HCT116 (cell line): Measurements from ENCODE around the gene TCF7L2. TPM values are rescaled to one million over a fixed set of nuclear protein-coding genes. Genes with fewer than 3 reads are reported as not detected.

Source experiments
- ATAC-seq: fragments of 200-7000 bp; cut with Tn5 transposase; 2 replicates; pipeline ENCODE4 v1.9.1; 2020; ENCODE audit warnings: mild to moderate bottlenecking, moderate library complexity
- BruUV-seq: library from RNA; stranded (reverse); fragments of 400-500 nt; replicated peaks from 2 replicates; lab custom pipeline; 2021; lab: Mats Ljungman, UMichigan
- CTCF ChIA-PET: fragments of 300-600 bp; sonication (Branson Sonifier 250); formaldehyde crosslinking; loops from one replicate; lab custom pipeline; 2021; ENCODE audit warnings: antibody characterized with exemption; lab: Charles Lee
- POLR2A ChIA-PET: fragments of 300-600, 350-600 bp; sonication (Branson Sonifier 250); formaldehyde crosslinking; loops from one replicate; lab custom pipeline; 2021; ENCODE audit warnings: antibody characterized with exemption; lab: Charles Lee
- RAD21 ChIA-PET, 2 experiments: fragments of 300-600 bp; sonication (Branson Sonifier 250); formaldehyde crosslinking; loops; one replicate each; lab custom pipeline; 2023; ENCODE audit warnings: low total read pairs in 2 of 2; ENCODE audit not compliant: uncharacterized antibody in 2 of 2, unreplicated experiment in 2 of 2, low non-redundant PET in 1 of 2; lab: Charles Lee
- DNase-seq: peaks from one replicate; pipeline ENCODE4 v3.0.0-alpha.2; 2010; ENCODE audit warnings: low read depth, low spot score
- H2AFZ ChIP-seq: fragments of 200-600 bp; shearing (Covaris generic), sonication (generic); 2 replicates; pipeline ENCODE4 v1.6.1; 2017; ENCODE audit warnings: low read depth, mixed run types, mixed read lengths, antibody characterized with exemption, low read length; ENCODE audit not compliant: poor library complexity, severe bottlenecking
- H3K27ac ChIP-seq: 2 replicates; pipeline ENCODE4 v1.5.1; 2012; ENCODE audit warnings: low read depth, low read length
- H3K27me3 ChIP-seq: fragments of 200-600 bp; sonication (generic); 2 replicates; pipeline ENCODE4 v1.6.1; 2016; ENCODE audit warnings: mixed run types, low read length, mixed read lengths; ENCODE audit not compliant: insufficient read depth
- H3K36me3 ChIP-seq, 2 experiments: fragments of 200-500 bp in 1 of 2; fragments of 200-600 bp in 1 of 2; sonication (Bioruptor generic) in 1 of 2; sonication (generic) in 1 of 2; 2 replicates each; pipeline versions ENCODE4 v1.5.1 to v1.6.1; 2014 to 2016; ENCODE audit warnings: low read length in 2 of 2, inconsistent platforms in 1 of 2, mixed read lengths in 1 of 2, mixed run types in 1 of 2; ENCODE audit not compliant: insufficient read depth in 2 of 2, control insufficient read depth in 1 of 2
- H3K4me1 ChIP-seq, 2 experiments: fragments of 200-600 bp in 1 of 2; sonication (generic) in 1 of 2; 2 replicates each; pipeline versions ENCODE4 v1.5.1 to v1.6.1; 2012 to 2017; ENCODE audit warnings: low read length in 2 of 2, inconsistent platforms in 1 of 2, mild to moderate bottlenecking in 1 of 2, mixed read lengths in 1 of 2, mixed run types in 1 of 2, moderate library complexity in 1 of 2; ENCODE audit not compliant: insufficient read depth in 2 of 2, control insufficient read depth in 1 of 2
- H3K4me2 ChIP-seq: fragments of 200-600 bp; sonication (generic); 2 replicates; pipeline ENCODE4 v1.6.1; 2017; ENCODE audit warnings: mixed run types, low read length, mixed read lengths
- H3K4me3 ChIP-seq, 2 experiments: fragments of 200-600 bp in 1 of 2; sonication (generic) in 1 of 2; replicated peaks in 1 of 2; 2 replicates each; pipeline ENCODE4 v1.5.1; 2011 to 2016; ENCODE audit warnings: low read length in 2 of 2, control low read depth in 1 of 2, low read depth in 1 of 2, mild to moderate bottlenecking in 1 of 2, mixed read lengths in 1 of 2, mixed run types in 1 of 2
- H3K79me2 ChIP-seq: fragments of 200-600 bp; sonication (generic); 2 replicates; pipeline ENCODE4 v1.6.1; 2017; ENCODE audit warnings: mild to moderate bottlenecking, mixed run types, low read length, moderate library complexity, mixed read lengths; ENCODE audit not compliant: insufficient read depth
- H3K9ac ChIP-seq: fragments of 200-600 bp; sonication (generic); 2 replicates; pipeline ENCODE4 v1.6.1; 2016; ENCODE audit warnings: low read length, mixed read lengths
- H3K9me2 ChIP-seq: fragments of 200-600 bp; sonication (generic), shearing (Covaris generic); 2 replicates; pipeline ENCODE4 v1.6.1; 2017; ENCODE audit warnings: mixed run types, mild to moderate bottlenecking, moderate library complexity; ENCODE audit not compliant: insufficient read depth
- H3K9me3 ChIP-seq, 2 experiments: fragments of 200-500 bp in 1 of 2; fragments of 200-600 bp in 1 of 2; sonication (Bioruptor generic) in 1 of 2; sonication (generic) in 1 of 2; 2 replicates each; pipeline ENCODE4 v1.6.1; 2014 to 2017; ENCODE audit warnings: low read length in 2 of 2, mixed read lengths in 2 of 2, inconsistent platforms in 1 of 2, low read depth in 1 of 2, mild to moderate bottlenecking in 1 of 2, mixed run types in 1 of 2, moderate library complexity in 1 of 2; ENCODE audit not compliant: control insufficient read depth in 1 of 2, insufficient read depth in 1 of 2
- H4K20me1 ChIP-seq: fragments of 200-600 bp; sonication (generic), shearing (Covaris generic); 2 replicates; pipeline ENCODE4 v1.6.1; 2017; ENCODE audit warnings: mixed run types, mild to moderate bottlenecking, moderate library complexity; ENCODE audit not compliant: insufficient read depth
- EZH2 ChIP-seq: fragments of 200-600 bp; sonication (generic); IDR thresholded peaks from 2 replicates; pipeline ENCODE4 v1.6.1; 2017; ENCODE audit warnings: antibody characterized with exemption, mixed run types
- SIN3A ChIP-seq: IDR thresholded peaks from 2 replicates; pipeline ENCODE4 v1.6.1; 2012; ENCODE audit warnings: low read depth
- ZFX ChIP-seq: fragments of 450-650 bp; IDR thresholded peaks from 2 replicates; pipeline ENCODE4 v1.6.1; 2017
- intact Hi-C: fragments of 100-400 bp; cut with micrococcal nuclease; formaldehyde crosslinking; loops from 2 replicates; pipeline ENCODE4 v1.10.0; 2022
- total RNA-seq: library from RNA; stranded (reverse); gene quantifications from one replicate; pipeline ENCODE4 v1.2.1, GENCODE V29; 2021; ENCODE audit not compliant: unreplicated experiment
- TF ChIP-seq, protein P1 (sequence below), 3 experiments: fragments of 200-600 bp in 1 of 3; sonication (generic) in 1 of 3; IDR thresholded peaks in 2 of 3; conservative IDR thresholded peaks in 1 of 3; 2 replicates each; pipeline ENCODE4 v1.5.1; 2012 to 2017; ENCODE audit warnings: low read depth in 2 of 3, low read length in 2 of 3, antibody characterized with exemption in 1 of 3, borderline replicate concordance in 1 of 3, control low read depth in 1 of 3, mild to moderate bottlenecking in 1 of 3, mixed read lengths in 1 of 3, mixed run types in 1 of 3, moderate library complexity in 1 of 3; ENCODE audit not compliant: insufficient read depth in 1 of 3
- TF ChIP-seq, protein P2 (sequence below): IDR thresholded peaks from 2 replicates; pipeline ENCODE4 v1.6.1; 2012; ENCODE audit warnings: low read depth

The TCF7L2 gene
- total RNA-seq, 1 experiment from 2014 or later, result 164 TPM

DNA sequence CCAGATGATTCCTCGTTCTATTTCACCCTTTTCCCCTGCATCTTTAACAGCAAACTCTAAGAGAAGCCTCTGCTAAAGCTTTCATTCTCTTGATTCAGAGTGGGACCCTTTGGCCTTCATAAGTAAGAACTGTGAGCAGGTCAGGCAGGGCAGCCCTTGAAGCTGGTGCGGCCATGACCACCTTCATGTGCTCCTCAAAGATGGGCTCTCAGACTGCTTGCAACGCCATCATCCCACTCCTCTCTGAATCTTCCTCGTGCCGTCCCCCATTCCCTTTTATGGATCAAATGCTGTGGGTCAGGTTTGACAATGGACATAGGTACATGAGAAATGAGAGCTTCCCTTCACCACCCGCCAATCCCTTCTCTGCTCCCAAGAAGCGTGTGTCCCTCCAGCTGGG is 207.4 kb downstream of the TCF7L2 start (continued):
- TF ChIP-seq, protein P1, sequence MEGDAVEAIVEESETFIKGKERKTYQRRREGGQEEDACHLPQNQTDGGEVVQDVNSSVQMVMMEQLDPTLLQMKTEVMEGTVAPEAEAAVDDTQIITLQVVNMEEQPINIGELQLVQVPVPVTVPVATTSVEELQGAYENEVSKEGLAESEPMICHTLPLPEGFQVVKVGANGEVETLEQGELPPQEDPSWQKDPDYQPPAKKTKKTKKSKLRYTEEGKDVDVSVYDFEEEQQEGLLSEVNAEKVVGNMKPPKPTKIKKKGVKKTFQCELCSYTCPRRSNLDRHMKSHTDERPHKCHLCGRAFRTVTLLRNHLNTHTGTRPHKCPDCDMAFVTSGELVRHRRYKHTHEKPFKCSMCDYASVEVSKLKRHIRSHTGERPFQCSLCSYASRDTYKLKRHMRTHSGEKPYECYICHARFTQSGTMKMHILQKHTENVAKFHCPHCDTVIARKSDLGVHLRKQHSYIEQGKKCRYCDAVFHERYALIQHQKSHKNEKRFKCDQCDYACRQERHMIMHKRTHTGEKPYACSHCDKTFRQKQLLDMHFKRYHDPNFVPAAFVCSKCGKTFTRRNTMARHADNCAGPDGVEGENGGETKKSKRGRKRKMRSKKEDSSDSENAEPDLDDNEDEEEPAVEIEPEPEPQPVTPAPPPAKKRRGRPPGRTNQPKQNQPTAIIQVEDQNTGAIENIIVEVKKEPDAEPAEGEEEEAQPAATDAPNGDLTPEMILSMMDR (IDR thresholded peaks at IDR 0.05 in 2 of 3, conservative IDR thresholded peaks at IDR 0.05 in 1 of 3; ENCODE audit: borderline replicate concordance in 1 of 3, insufficient read depth in 1 of 3, low read depth in 2 of 3, low read length in 2 of 3), result no peak
- TF ChIP-seq ZFX (no peak), EZH2 (no peak)

GRCh38 chr10:113158183-113158582 is 208.1 kb downstream of the TCF7L2 start:
- peaks cover 73 to 78% of the 10 kb centered on the region in 2 experiments for H3K36me3 ChIP-seq

More at GRCh38 chr10:113158183-113158582, 208.1 kb downstream of the TCF7L2 start:
- POLR2A ChIA-PET, result no interaction called here
- 0 out of 2 replicates have a peak, but pooled peaks have one; percentile 39 for ATAC-seq
- Histone ChIP-seq H3K9ac (no peak overlapping the region), H3K79me2 (peaks cover 31% of the 10 kb centered on the region), H4K20me1 (peaks cover 8% of the 10 kb centered on the region), H3K9me2 (no peaks in the 10 kb centered on the region), H2AFZ (no peak overlapping the region), H3K27me3 (no peaks in the 10 kb centered on the region), H3K4me3 (no peak overlapping the region), H3K9me3 (no peaks in the 10 kb centered on the region), H3K4me2 (no peak overlapping the region), H3K27ac (no peak overlapping the region), H3K4me1 (no peaks in the 10 kb centered on the region)
- no TSS peak for BruUV-seq
- RAD21 ChIA-PET, result no interaction called here
- intact Hi-C loops, result no loop called here
- DNase-seq, result no peak
- CTCF ChIA-PET, result no interaction called here
- TF ChIP-seq, protein P2, sequence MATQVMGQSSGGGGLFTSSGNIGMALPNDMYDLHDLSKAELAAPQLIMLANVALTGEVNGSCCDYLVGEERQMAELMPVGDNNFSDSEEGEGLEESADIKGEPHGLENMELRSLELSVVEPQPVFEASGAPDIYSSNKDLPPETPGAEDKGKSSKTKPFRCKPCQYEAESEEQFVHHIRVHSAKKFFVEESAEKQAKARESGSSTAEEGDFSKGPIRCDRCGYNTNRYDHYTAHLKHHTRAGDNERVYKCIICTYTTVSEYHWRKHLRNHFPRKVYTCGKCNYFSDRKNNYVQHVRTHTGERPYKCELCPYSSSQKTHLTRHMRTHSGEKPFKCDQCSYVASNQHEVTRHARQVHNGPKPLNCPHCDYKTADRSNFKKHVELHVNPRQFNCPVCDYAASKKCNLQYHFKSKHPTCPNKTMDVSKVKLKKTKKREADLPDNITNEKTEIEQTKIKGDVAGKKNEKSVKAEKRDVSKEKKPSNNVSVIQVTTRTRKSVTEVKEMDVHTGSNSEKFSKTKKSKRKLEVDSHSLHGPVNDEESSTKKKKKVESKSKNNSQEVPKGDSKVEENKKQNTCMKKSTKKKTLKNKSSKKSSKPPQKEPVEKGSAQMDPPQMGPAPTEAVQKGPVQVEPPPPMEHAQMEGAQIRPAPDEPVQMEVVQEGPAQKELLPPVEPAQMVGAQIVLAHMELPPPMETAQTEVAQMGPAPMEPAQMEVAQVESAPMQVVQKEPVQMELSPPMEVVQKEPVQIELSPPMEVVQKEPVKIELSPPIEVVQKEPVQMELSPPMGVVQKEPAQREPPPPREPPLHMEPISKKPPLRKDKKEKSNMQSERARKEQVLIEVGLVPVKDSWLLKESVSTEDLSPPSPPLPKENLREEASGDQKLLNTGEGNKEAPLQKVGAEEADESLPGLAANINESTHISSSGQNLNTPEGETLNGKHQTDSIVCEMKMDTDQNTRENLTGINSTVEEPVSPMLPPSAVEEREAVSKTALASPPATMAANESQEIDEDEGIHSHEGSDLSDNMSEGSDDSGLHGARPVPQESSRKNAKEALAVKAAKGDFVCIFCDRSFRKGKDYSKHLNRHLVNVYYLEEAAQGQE, result no peak
- no peak for TF ChIP-seq SIN3A
